ENCODE measurements around the gene ABCC10. TPM values are rescaled to one million over a fixed set of nuclear protein-coding genes. Genes with fewer than 3 reads are reported as not detected.

The ABCC10 gene
- total and polyA plus RNA-seq, 11 donors, result 6.4 to 19.6 (median 10.3) TPM

DNA sequence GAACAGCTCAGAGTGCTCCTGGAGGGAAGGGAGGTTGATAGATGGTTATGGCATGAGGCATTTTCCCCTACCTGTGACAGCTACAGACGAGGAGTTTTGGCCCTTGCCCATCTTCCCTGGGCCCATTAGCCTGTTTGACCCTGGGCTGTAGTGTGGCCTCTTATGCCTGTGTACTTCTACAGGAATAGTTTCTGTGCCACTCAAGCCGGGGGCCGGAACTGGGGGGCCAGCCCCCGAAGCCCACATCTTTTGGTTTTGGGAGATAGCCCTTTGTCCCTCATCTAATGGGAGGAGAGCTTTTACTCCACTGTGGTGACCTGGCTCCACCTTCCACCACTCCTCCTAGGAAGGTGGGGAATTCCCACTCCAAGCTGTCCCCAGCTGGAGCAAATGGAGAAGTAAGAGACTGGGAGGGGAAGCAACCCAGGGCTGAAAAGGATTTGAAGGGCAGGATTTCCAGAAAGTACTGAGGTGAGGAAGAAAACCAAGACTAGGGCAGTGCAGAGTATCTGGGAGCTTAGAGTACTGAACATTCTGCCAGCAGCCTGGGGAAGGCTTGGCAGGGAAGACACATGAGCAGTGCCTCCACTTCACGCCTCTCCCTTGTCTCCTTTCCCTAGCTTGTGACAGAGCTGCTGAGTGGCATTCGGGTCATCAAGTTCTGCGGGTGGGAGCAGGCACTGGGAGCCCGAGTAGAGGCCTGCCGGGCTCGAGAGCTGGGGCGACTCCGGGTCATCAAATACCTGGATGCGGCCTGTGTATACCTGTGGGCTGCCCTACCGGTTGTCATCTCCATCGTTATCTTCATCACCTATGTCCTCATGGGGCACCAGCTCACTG is 6.9 kb downstream of the ABCC10 start:
- TF ChIP-seq, protein P1, sequence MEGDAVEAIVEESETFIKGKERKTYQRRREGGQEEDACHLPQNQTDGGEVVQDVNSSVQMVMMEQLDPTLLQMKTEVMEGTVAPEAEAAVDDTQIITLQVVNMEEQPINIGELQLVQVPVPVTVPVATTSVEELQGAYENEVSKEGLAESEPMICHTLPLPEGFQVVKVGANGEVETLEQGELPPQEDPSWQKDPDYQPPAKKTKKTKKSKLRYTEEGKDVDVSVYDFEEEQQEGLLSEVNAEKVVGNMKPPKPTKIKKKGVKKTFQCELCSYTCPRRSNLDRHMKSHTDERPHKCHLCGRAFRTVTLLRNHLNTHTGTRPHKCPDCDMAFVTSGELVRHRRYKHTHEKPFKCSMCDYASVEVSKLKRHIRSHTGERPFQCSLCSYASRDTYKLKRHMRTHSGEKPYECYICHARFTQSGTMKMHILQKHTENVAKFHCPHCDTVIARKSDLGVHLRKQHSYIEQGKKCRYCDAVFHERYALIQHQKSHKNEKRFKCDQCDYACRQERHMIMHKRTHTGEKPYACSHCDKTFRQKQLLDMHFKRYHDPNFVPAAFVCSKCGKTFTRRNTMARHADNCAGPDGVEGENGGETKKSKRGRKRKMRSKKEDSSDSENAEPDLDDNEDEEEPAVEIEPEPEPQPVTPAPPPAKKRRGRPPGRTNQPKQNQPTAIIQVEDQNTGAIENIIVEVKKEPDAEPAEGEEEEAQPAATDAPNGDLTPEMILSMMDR (IDR thresholded peaks at IDR 0.05), result no peak
- TF ChIP-seq POLR2A (IDR thresholded peaks at IDR 0.05), result no peak
- H3K4me3 ChIP-seq, result no peak overlapping the region
- 62 to 71% (median 68%) methylated on average over 15 of the region's 15 CpGs for WGBS, 4 donors
- H3K36me3 ChIP-seq, result peaks cover 0 to 58% (median 27%) of the 10 kb centered on the region in 9 donors
- intact Hi-C loops (cut with DNase I), result no loop called here
- peaks cover 0 to 39% (median 21%) of the 10 kb centered on the region in 12 donors for H3K4me1 ChIP-seq
- DNase-seq (peak in 2 of 5 donors; percentile 32 to 67), ATAC-seq (peak; percentile 69 to 82 (median 76))
- H3K27ac ChIP-seq, result peak overlapping the region in 8 of 12 donors; percentile 28 to 68 (median 45)
- H3K27me3 ChIP-seq, result no peaks in the 10 kb centered on the region
- H3K9me3 ChIP-seq, result no peaks in the 10 kb centered on the region

GRCh38 chr6:43434943-43435342 is 7.6 kb downstream of the ABCC10 start:
- intact Hi-C loops (cut with DNase I), result no loop called here
- no peak for ATAC-seq
- DNase-seq, result no peak
- no peak overlapping the region for H3K4me3 ChIP-seq
- 89 to 97% (median 96%) methylated on average over 4 of the region's 4 CpGs for WGBS, 4 donors
- H3K27me3 ChIP-seq, result no peaks in the 10 kb centered on the region
- H3K36me3 ChIP-seq, result peaks cover 0 to 66% (median 29%) of the 10 kb centered on the region in 9 donors
- no peaks in the 10 kb centered on the region for H3K9me3 ChIP-seq
- peaks cover 0 to 35% (median 18%) of the 10 kb centered on the region in 12 donors for H3K4me1 ChIP-seq
- peak overlapping the region in 5 of 12 donors; percentile 43 to 68 (median 54) for H3K27ac ChIP-seq
- TF ChIP-seq POLR2A (IDR thresholded peaks at IDR 0.05), result no peak
- TF ChIP-seq, protein P1 (IDR thresholded peaks at IDR 0.05), result no peak

DNA sequence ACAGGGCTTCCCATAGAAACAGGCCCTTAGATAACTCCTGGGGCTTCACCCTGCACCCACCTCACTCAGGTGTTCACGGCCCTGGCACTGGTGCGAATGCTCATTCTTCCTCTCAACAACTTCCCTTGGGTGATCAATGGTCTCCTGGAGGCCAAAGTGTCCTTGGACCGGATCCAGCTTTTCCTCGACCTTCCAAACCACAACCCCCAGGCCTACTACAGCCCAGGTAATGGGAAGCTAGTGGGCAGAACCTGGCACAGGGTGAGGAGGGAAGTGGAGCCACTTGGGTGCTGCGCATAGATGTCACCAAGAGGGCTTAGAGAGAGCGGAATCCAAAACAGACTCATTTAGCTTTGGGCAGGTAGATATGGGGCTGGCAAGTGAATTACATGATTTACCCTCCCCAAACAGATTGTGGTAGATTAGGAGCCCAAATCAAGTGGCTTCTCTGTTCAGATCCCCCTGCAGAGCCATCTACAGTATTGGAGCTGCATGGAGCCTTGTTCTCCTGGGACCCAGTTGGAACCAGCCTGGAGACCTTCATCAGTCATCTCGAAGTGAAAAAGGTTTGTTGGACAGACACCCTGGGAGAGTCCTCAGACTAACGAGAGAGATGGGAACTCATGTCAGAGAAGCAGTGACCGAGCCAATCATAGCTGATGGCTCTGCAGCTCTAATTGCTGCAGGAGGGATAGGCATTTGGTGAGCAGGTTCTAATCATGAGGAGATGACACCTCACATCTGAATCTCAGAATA is 8.5 kb downstream of the ABCC10 start:
- Histone ChIP-seq H3K36me3 (peaks cover 0 to 75% (median 34%) of the 10 kb centered on the region in 9 donors), H3K4me1 (peaks cover 0 to 35% (median 17%) of the 10 kb centered on the region in 12 donors), H3K27me3 (no peaks in the 10 kb centered on the region), H3K4me3 (no peak overlapping the region), H3K9me3 (no peaks in the 10 kb centered on the region), H3K27ac (peak overlapping the region in 2 of 12 donors; percentile 13 to 63)
- WGBS, 4 donors, result 83 to 88% (median 83%) methylated on average over 8 to 9 of the region's 9 CpGs
- ATAC-seq (no peak), DNase-seq (no peak)
- intact Hi-C loops (cut with DNase I), result no loop called here
- TF ChIP-seq, protein P1 (IDR thresholded peaks at IDR 0.05), result no peak
- TF ChIP-seq POLR2A (IDR thresholded peaks at IDR 0.05), result no peak

All from heart left ventricle (tissue), 16 donors.